H1 (cell line): ENCODE measurements around the gene SLC6A17. TPM values are rescaled to one million over a fixed set of nuclear protein-coding genes. Genes with fewer than 3 reads are reported as not detected.

Source experiments
- CTCF ChIA-PET: fragments of 300-600 bp; sonication (Branson Sonifier 250); formaldehyde crosslinking; loops from one replicate; lab custom pipeline; 2021; ENCODE audit not compliant: partially characterized antibody; lab: Charles Lee
- POLR2A ChIA-PET: fragments of 300-600 bp; sonication (Branson Sonifier 250); formaldehyde crosslinking; loops from one replicate; lab custom pipeline; 2021; ENCODE audit warnings: inconsistent platforms; ENCODE audit not compliant: partially characterized antibody; lab: Charles Lee
- DNase-seq, 2 experiments: peaks; one replicate each; pipeline versions ENCODE4 v3.0.0 to v3.0.0-alpha.2; 2010 to 2022; ENCODE audit warnings: low spot score in 2 of 2, low read depth in 1 of 2, mixed read lengths in 1 of 2
- FAIRE-seq: peaks from 2 replicates; lab custom pipeline; 2011; peaks lifted over from hg19 to GRCh38; lab: Jason Lieb, UNC
- H2AFZ ChIP-seq: 2 replicates; pipeline ENCODE4 v1.8.1; 2012; ENCODE audit warnings: low read length, inconsistent platforms
- H2AK5ac ChIP-seq: 2 replicates; pipeline ENCODE4 v1.6.1; 2013; ENCODE audit warnings: low read depth, low read length
- H2BK120ac ChIP-seq: replicated peaks from 2 replicates; pipeline ENCODE3; 2013; ENCODE audit warnings: low read depth, low read length, inconsistent platforms
- H2BK12ac ChIP-seq: 2 replicates; pipeline ENCODE4 v1.6.1; 2013; ENCODE audit warnings: low read depth, low read length
- H2BK15ac ChIP-seq: 2 replicates; pipeline ENCODE4 v1.6.1; 2013; ENCODE audit warnings: low read length
- H2BK20ac ChIP-seq: 2 replicates; pipeline ENCODE4 v1.6.1; 2013; ENCODE audit warnings: low read length
- H2BK5ac ChIP-seq: 2 replicates; pipeline ENCODE4 v1.6.1; 2013; ENCODE audit warnings: low read depth, low read length
- H3K14ac ChIP-seq: 2 replicates; pipeline ENCODE4 v1.6.1; 2013; ENCODE audit warnings: inconsistent platforms; ENCODE audit not compliant: insufficient read length
- H3K18ac ChIP-seq: 2 replicates; pipeline ENCODE4 v1.6.1; 2013; ENCODE audit warnings: low read length; ENCODE audit errors: extremely low read depth
- H3K23ac ChIP-seq: 2 replicates; pipeline ENCODE4 v1.6.1; 2013; ENCODE audit warnings: inconsistent platforms; ENCODE audit not compliant: insufficient read length
- H3K23me2 ChIP-seq: 2 replicates; pipeline ENCODE4 v1.6.1; 2013; ENCODE audit warnings: low read depth, low read length
- H3K27ac ChIP-seq: 2 replicates; pipeline ENCODE4 v1.6.1; 2011; ENCODE audit warnings: low read depth, low read length, inconsistent platforms
- H3K27me3 ChIP-seq, 4 experiments: replicated peaks in 1 of 4; 1 replicate in 1 of 4; 2 replicates in 3 of 4; pipeline versions ENCODE4 v1.6.1 to v1.8.1; 2011 to 2013; ENCODE audit warnings: low read length in 3 of 4, mild to moderate bottlenecking in 3 of 4, inconsistent platforms in 2 of 4, mixed read lengths in 2 of 4, moderate library complexity in 1 of 4; ENCODE audit not compliant: control insufficient read depth in 3 of 4, insufficient read depth in 3 of 4; ENCODE audit errors: extremely low read depth in 1 of 4
- H3K36me3 ChIP-seq, 4 experiments: 2 replicates each; pipeline versions ENCODE4 v1.6.1 to v1.8.1; 2011 to 2013; ENCODE audit warnings: mild to moderate bottlenecking in 4 of 4, low read length in 3 of 4, moderate library complexity in 2 of 4, control low read depth in 1 of 4, inconsistent platforms in 1 of 4; ENCODE audit not compliant: insufficient read depth in 4 of 4, control insufficient read depth in 2 of 4
- H3K4ac ChIP-seq: replicated peaks from 2 replicates; pipeline ENCODE3; 2013; ENCODE audit warnings: low read length, low read depth, mixed read lengths, inconsistent platforms; ENCODE audit not compliant: insufficient read length
- H3K4me1 ChIP-seq, 4 experiments: replicated peaks in 1 of 4; 1 replicate in 1 of 4; 2 replicates in 3 of 4; pipeline versions ENCODE4 v1.6.1 to v1.8.1; 2011 to 2013; ENCODE audit warnings: low read length in 3 of 4, inconsistent platforms in 2 of 4, mixed read lengths in 1 of 4; ENCODE audit not compliant: insufficient read depth in 4 of 4, control insufficient read depth in 3 of 4
- H3K4me2 ChIP-seq, 2 experiments: 2 replicates each; pipeline versions ENCODE4 v1.6.1 to v1.8.1; 2011 to 2013; ENCODE audit warnings: low read depth in 2 of 2, low read length in 2 of 2, control low read depth in 1 of 2, inconsistent platforms in 1 of 2, mild to moderate bottlenecking in 1 of 2; ENCODE audit not compliant: insufficient read depth in 1 of 2
- H3K4me3 ChIP-seq, 4 experiments: fragments of 200-600, 300-600 bp in 1 of 4; sonication (generic), shearing (Covaris generic), sonication (Bioruptor Twin) in 1 of 4; 2 replicates each; pipeline versions ENCODE4 v1.5.1 to v1.8.1; 2011 to 2016; ENCODE audit warnings: low read length in 4 of 4, low read depth in 3 of 4, control low read depth in 2 of 4, inconsistent platforms in 2 of 4, mild to moderate bottlenecking in 2 of 4, mixed read lengths in 1 of 4, moderate library complexity in 1 of 4; ENCODE audit not compliant: insufficient read depth in 2 of 4; ENCODE audit errors: extremely low read depth in 1 of 4
- H3K56ac ChIP-seq: replicated peaks from 2 replicates; pipeline ENCODE3; 2013; ENCODE audit warnings: low read depth, mild to moderate bottlenecking, mixed read lengths, low read length, inconsistent platforms; ENCODE audit not compliant: insufficient read length
- H3K79me1 ChIP-seq: 2 replicates; pipeline ENCODE4 v1.6.1; 2013; ENCODE audit warnings: low read depth, low read length, control low read depth
- H3K79me2 ChIP-seq, 2 experiments: 2 replicates each; pipeline versions ENCODE4 v1.6.1 to v1.8.1; 2012 to 2013; ENCODE audit warnings: low read length in 2 of 2, mild to moderate bottlenecking in 2 of 2, inconsistent platforms in 1 of 2; ENCODE audit not compliant: insufficient read depth in 2 of 2, control insufficient read depth in 1 of 2
- H3K9ac ChIP-seq, 4 experiments: replicated peaks in 1 of 4; 1 replicate in 1 of 4; 2 replicates in 3 of 4; pipeline versions ENCODE4 v1.6.1 to v1.8.1; 2011 to 2013; ENCODE audit warnings: low read depth in 3 of 4, low read length in 3 of 4, control low read depth in 2 of 4, mild to moderate bottlenecking in 2 of 4, moderate library complexity in 2 of 4, inconsistent platforms in 1 of 4; ENCODE audit errors: extremely low read depth in 1 of 4
- H3K9me3 ChIP-seq, 2 experiments: 2 replicates each; pipeline versions ENCODE4 v1.6.1 to v1.8.1; 2012 to 2013; ENCODE audit warnings: mild to moderate bottlenecking in 2 of 2, moderate library complexity in 2 of 2, control low read depth in 1 of 2, inconsistent platforms in 1 of 2, low read depth in 1 of 2, low read length in 1 of 2, mixed read lengths in 1 of 2; ENCODE audit not compliant: insufficient read depth in 2 of 2
- H4K20me1 ChIP-seq, 2 experiments: replicated peaks in 1 of 2; 2 replicates each; pipeline versions ENCODE3 to v1.8.1; 2011 to 2013; ENCODE audit warnings: inconsistent platforms in 2 of 2, low read length in 2 of 2, mild to moderate bottlenecking in 1 of 2; ENCODE audit not compliant: insufficient read depth in 2 of 2, control insufficient read depth in 1 of 2
- H4K5ac ChIP-seq: 2 replicates; pipeline ENCODE4 v1.6.1; 2013; ENCODE audit warnings: low read length, low read depth, mixed read lengths, inconsistent platforms; ENCODE audit not compliant: insufficient read length
- H4K8ac ChIP-seq: 2 replicates; pipeline ENCODE4 v1.8.0; 2013; ENCODE audit warnings: mild to moderate bottlenecking, moderate library complexity, low read length, inconsistent platforms; ENCODE audit not compliant: insufficient read depth; ENCODE audit errors: extremely low read depth
- H4K91ac ChIP-seq: replicated peaks from 2 replicates; pipeline ENCODE3; 2013; ENCODE audit warnings: low read length, mixed read lengths, inconsistent platforms; ENCODE audit not compliant: insufficient read length
- ASH2L ChIP-seq: fragments of 200-600, 300-600 bp; sonication (generic); IDR thresholded peaks from one replicate; pipeline ENCODE4 v1.7.1; 2017; ENCODE audit warnings: low read length
- CTBP2 ChIP-seq: IDR thresholded peaks from 2 replicates; pipeline ENCODE4 v1.7.0; 2011; ENCODE audit warnings: borderline replicate concordance, mild to moderate bottlenecking, moderate library complexity, mixed read lengths, low read length; ENCODE audit not compliant: insufficient read depth, insufficient read length
- E2F6 ChIP-seq: IDR thresholded peaks from 2 replicates; pipeline ENCODE4 v1.6.1; 2012; ENCODE audit warnings: inconsistent platforms
- EP300 ChIP-seq, 2 experiments: IDR thresholded peaks; 1 replicate in 1 of 2; 2 replicates in 1 of 2; pipeline ENCODE4 v1.6.1; 2011 to 2012; ENCODE audit warnings: low read depth in 2 of 2, low read length in 2 of 2, mild to moderate bottlenecking in 2 of 2, borderline replicate concordance in 1 of 2, inconsistent platforms in 1 of 2, moderate library complexity in 1 of 2
- HDAC6 ChIP-seq: IDR thresholded peaks from one replicate; pipeline ENCODE4 v1.7.1; 2012; ENCODE audit warnings: low read depth, mild to moderate bottlenecking, inconsistent platforms, low read length, moderate library complexity
- KDM1A ChIP-seq: fragments of 200-600, 300-600 bp; sonication (generic); IDR thresholded peaks from 2 replicates; pipeline ENCODE4 v1.7.1; 2016; ENCODE audit warnings: mild to moderate bottlenecking, low read length, borderline replicate concordance
- MAFK ChIP-seq: IDR thresholded peaks from 2 replicates; pipeline ENCODE4 v1.6.1; 2012; ENCODE audit warnings: low read depth, mild to moderate bottlenecking, improper control_type of control experiment, low read length
- MAX ChIP-seq: IDR thresholded peaks from 2 replicates; pipeline ENCODE4 v1.6.1; 2012; ENCODE audit warnings: inconsistent platforms
- POLR2A ChIP-seq, 2 experiments: IDR thresholded peaks; 1 replicate in 1 of 2; 2 replicates in 1 of 2; pipeline ENCODE4 v1.6.1; 2011; ENCODE audit warnings: low read depth in 2 of 2, low read length in 2 of 2, mild to moderate bottlenecking in 2 of 2; ENCODE audit errors: control extremely low read depth in 1 of 2
- RBBP5 ChIP-seq: IDR thresholded peaks from 2 replicates; pipeline ENCODE4 v1.7.1; 2012; ENCODE audit warnings: low read depth, mild to moderate bottlenecking, inconsistent platforms, low read length, moderate library complexity, borderline replicate concordance
- RXRA ChIP-seq: IDR thresholded peaks from 2 replicates; pipeline ENCODE4 v1.6.1; 2011; ENCODE audit warnings: low read depth, mild to moderate bottlenecking, low read length, moderate library complexity; ENCODE audit not compliant: insufficient read depth
- SIRT6 ChIP-seq: IDR thresholded peaks from one replicate; pipeline ENCODE4 v1.7.1; 2012; ENCODE audit warnings: low read length, inconsistent platforms
- SUZ12 ChIP-seq: fragments of 200-600 bp; sonication (generic); IDR thresholded peaks from 2 replicates; pipeline ENCODE4 v1.6.1; 2012; ENCODE audit warnings: mild to moderate bottlenecking, inconsistent platforms, low read length, moderate library complexity, mixed read lengths
- WGBS, 2 experiments: shearing (Covaris generic) in 1 of 2; methylation state at CpG; one replicate each; pipeline versions ENCODE4 v1.1.6 to v1.1.7; 2013 to 2015; ENCODE audit warnings: low lambda C conversion rate in 2 of 2, mixed read lengths in 2 of 2, inconsistent platforms in 1 of 2, low coverage in 1 of 2, missing lambda C conversion rate in 1 of 2; ENCODE audit not compliant: insufficient replicate concordance in 2 of 2, insufficient coverage in 1 of 2, insufficient read length in 1 of 2; ENCODE audit errors: extremely low coverage in 1 of 2, missing lambda C conversion rate in 1 of 2; 5-methylcytosine and 5-hydroxymethylcytosine counted together
- polyA plus RNA-seq, 7 experiments: library from polyadenylated mRNA; depleted of rRNA in 3 of 7; stranded (reverse) in 5 of 7; unstranded in 2 of 7; fragments of >200 nt in 5 of 7; fragments of 200-250 nt in 2 of 7; gene quantifications; 1 replicate in 5 of 7; 2 replicates in 1 of 7; 4 replicates in 1 of 7; pipeline versions ENCODE4 v1.2.1 to v1.2.3, GENCODE V29; 2011 to 2013; ENCODE audit warnings: missing spikeins in 2 of 7, mixed read lengths in 2 of 7
- total RNA-seq: library from RNA; stranded (reverse); fragmentation: NEBNext Ultra II Directional; extraction: Animal tissue kit (Norgen Biotek cat#: 25700); gene quantifications from 2 replicates; pipeline ENCODE4 v1.2.1, GENCODE V29; 2021

Gene SLC6A17
- total and polyA plus RNA-seq, 2 of the 8 experiments (the other 6 are each of a cell fraction or from before 2014, with no cell fraction given): 0.15 to 0.28 TPM

GRCh38 chr1:110233861-110234260, 83.6 kb downstream of the SLC6A17 start:
- Histone ChIP-seq H3K18ac (no peak overlapping the region), H2BK120ac (no peak overlapping the region), H2BK5ac (peak overlapping the region; percentile 81; the same call in 1 of the 2 replicates), H4K91ac (peak overlapping the region; percentile 68), H3K14ac (no peak overlapping the region), H3K23ac (no peak overlapping the region), H3K4ac (no peak overlapping the region), H4K20me1 (peaks cover 0 to 2% of the 10 kb centered on the region in 2 experiments), H3K9me3 (no peaks in the 10 kb centered on the region), H2AFZ (no peak overlapping the region), H3K79me2 (no peaks in the 10 kb centered on the region), H4K8ac (0 out of 2 replicates have a peak overlapping the region, but pooled peaks have one; percentile 45), H2BK15ac (no peak overlapping the region), H4K5ac (no peak overlapping the region), H2BK12ac (no peak overlapping the region), H3K56ac (no peak overlapping the region), H3K4me1 (peaks cover 0 to 6% (median 3%) of the 10 kb centered on the region in 4 experiments; a peak in 3 of 7 replicates), H3K23me2 (no peaks in the 10 kb centered on the region), H3K4me2 (no peak overlapping the region), H3K27ac (no peak overlapping the region), H3K4me3 (no peak overlapping the region), H2BK20ac (no peak overlapping the region), H3K79me1 (no peaks in the 10 kb centered on the region), H3K27me3 (no peaks in the 10 kb centered on the region; a peak in 1 of 7 replicates), H3K9ac (no peak overlapping the region), H3K36me3 (peaks cover 0 to 5% (median 0%) of the 10 kb centered on the region in 4 experiments; a peak in 3 of 8 replicates), H2AK5ac (no peak overlapping the region; the same call in 1 of the 2 replicates)
- ChIA-PET POLR2A (no interaction called here), CTCF (no interaction called here)
- WGBS, 2 experiments: 79% methylated on average over 2 of the region's 2 CpGs; no CpG with 5 or more reads in 1 of the 2 experiments
- no peak for FAIRE-seq
- DNase-seq: no peak
- TF ChIP-seq SIRT6 (no peak), HDAC6 (no peak), KDM1A (no peak), RBBP5 (no peak), ASH2L (no peak), SUZ12 (no peak), EP300 (IDR thresholded peaks at IDR 0.05; ENCODE audit: borderline replicate concordance in 1 of 2, low read depth in 2 of 2, low read length in 2 of 2) (no peak), MAX (no peak), RXRA (no peak), MAFK (no peak), POLR2A (IDR thresholded peaks at IDR 0.05; ENCODE audit: control extremely low read depth in 1 of 2, low read depth in 2 of 2, low read length in 2 of 2) (no peak), CTBP2 (no peak), E2F6 (no peak)
